ENCODE data around the gene MANEA.

GRCh38 chr6:95587989-95588388 lies 10.7 kb downstream of the MANEA start:
- TF ChIP-seq EZH2phosphoT487 (IDR thresholded peaks at IDR 0.05; ENCODE audit: low read depth, severe bottlenecking, unreplicated experiment), result no peak
- TF ChIP-seq CTCF (IDR thresholded peaks at IDR 0.05; ENCODE audit: poor library complexity), result no peak
- TF ChIP-seq EZH2 (IDR thresholded peaks at IDR 0.05; ENCODE audit: borderline replicate concordance), result no peak

Data from hepatocyte (in vitro differentiated cells).